MV-4-11 (cell line): Measurements from ENCODE around the gene VAPB.

ENCODE experiments used
- DNase-seq: peaks from one replicate; lab custom pipeline; 2025; lab: John Stamatoyannopoulos, UW

Gene VAPB

GRCh38 chr20:58483051-58483450, 94.0 kb downstream of the VAPB start:
- no peak for DNase-seq

GRCh38 chr20:58483470-58483869, 94.4 kb downstream of the VAPB start:
- DNase-seq, result no peak

GRCh38 chr20:58485393-58485792, 96.4 kb downstream of the VAPB start:
- DNase-seq, result no peak

DNA sequence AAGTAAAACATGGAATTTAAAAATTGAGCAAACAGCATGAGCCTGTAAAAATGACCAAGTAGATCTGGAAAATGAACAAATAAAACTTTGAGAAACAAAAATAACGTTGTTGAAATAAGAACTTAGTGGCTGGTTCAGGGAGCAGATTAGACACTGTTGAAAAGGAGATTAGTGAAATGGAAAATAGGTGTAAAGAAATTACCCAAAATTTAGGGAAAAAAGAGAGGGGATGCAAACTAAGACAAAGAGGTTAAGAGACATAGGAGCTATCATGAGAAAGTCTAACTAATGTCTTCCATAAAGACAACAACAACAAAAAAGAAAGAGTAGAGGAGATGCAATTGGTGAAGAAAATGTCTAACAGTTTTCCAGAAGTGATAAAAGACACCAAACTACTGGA, 97.2 kb downstream of the VAPB start:
- DNase-seq, result no peak

DNA sequence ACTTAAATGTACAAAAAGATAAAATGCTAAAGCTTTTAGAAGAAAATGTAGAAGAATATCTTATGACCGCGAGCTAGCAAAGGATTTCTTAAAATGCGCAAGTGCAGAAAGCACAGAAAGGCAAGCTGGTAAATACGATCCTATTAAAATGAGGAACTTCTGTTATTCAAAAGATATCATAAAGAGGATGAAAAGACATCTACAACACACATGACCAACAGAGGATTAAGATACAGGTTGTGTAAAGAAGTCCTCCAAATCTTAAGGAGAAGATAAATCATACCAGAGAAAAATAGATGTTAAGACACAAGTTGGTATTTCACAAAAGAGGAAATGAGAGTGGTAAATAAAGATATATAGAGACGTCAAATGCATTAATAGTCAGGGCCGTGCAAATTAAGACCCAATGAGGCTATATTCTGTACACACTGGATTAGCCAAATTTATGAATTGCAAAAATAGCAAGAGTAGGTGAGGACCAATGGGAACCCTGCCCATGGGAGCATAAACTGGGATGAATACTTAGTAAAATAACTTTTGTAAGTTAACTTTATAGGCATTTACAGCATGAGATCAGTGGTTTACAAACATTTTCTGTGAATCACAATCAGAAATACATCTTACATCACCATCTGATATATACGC, 103.2 kb downstream of the VAPB start:
- DNase-seq, result peak; percentile 50

DNA sequence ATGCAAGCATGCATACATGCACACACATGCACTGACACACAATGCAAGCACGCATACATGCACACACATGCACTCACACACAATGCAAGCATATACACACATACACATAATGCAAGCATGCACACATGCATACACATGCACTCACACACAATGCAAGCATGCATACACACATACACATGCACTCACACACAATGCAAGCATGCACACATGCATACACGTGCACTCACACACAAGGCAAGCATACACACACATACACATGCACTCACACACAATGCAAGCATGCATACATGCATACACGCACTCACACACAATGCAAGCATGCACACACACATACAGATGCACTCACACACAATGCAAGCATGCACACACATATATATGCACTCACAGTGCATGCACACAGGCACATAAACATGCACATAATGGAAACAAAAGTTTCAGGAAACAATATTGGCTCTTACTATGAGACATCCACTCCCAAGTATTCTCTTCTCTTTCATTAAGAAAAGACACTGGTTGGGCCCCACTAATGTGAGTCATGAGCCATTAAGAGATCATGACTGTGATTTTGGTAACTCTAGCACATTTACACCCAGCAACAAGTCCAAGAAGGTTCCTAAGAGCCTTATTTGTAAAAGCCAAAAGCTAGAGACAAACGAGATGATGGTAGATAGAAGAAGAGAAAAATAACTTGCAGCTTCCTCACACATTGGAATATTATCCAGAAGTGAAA, 103.9 kb downstream of the VAPB start:
- no peak for DNase-seq

DNA sequence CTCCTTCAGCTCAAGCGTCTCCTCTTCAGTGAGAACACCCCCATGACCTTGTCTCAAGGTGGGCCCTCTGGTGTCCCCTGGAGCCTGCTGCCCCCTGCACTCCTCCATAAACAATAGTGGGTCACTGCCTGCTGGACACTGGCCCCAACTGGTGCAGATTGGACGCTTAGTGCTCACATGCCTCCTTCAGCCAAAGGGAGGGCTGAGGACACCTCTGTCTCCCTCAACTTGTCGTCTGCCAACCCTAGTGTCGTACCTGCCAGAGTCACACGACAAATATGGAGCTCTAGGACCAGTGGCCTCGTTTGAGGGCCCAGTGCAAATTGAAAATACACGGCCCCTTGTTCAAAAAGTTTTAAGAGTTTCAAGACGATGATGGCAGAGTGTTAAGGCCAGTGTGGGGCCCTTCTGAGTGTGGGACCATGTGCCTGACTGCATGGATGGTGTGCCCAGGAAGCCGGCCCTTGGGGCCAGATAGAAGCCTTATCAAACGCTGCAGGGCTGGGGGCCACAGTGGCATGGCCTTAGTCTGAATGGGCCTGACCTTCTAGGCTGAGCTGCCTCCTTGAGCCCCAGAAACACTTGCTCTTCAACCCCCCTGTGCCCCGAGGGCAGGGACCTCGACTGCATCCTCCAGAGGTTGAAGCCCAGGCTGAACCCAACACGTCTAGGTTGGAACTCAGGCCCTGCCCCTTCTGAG, 106.0 kb downstream of the VAPB start:
- no peak for DNase-seq

GRCh38 chr20:58495623-58496428, 106.8 kb downstream of the VAPB start:
- no peak for DNase-seq

DNA sequence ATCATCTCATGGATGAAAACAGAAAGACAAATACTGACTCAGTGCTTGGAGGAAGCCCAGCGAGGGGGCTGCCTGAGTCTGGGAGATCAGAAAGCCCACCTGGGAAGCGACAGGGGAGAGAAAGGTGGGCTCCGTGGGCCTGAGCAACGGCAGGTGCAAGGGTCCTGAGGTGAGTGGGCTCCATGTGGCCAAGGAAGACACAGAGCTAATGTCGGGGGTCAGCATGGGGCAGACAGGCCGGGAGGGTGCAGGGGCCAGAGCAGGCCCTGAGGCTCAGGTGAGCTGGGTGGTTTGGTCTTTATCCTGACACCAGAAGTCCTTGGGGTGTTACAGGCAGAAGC, 107.4 kb downstream of the VAPB start:
- no peak for DNase-seq

- DNase-seq, result no peak
These were observed 108.1 kb downstream of the VAPB start for GRCh38 chr20:58497076-58497641.

DNA sequence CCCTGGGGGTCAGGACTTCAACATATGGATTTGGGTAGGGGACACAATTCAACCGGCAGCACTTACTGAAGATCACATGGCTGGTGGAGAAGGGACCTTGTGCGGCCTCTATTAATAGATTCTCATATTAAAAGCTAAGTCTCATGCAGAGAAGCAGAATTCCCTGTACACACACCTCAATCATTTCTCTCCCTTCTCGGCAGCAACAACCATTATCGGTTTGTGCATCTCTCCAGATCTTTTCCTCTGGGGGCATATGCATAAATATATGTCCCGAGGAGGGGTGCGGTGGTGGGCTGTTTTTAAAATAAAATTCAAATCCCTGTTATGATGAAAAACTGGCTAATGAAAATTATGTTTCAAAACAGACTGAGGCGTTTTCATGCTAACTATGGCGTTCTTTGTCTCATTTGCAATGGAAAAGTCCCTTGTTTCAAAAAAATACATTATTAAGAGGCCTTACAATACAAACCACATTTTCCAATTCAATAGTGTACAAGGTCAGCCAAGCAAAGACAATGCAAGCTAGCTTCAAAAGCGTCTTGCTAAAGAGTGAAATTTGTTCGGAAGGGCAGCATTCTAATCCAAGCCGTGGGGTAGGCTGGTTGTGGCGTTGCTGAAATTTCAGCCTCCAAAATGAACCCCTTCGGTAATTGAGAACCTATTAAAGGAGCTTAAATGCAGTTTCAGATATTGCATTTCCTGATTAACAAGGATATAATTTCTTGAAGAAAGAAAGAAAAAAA, 108.9 kb downstream of the VAPB start:
- DNase-seq, result no peak

DNA sequence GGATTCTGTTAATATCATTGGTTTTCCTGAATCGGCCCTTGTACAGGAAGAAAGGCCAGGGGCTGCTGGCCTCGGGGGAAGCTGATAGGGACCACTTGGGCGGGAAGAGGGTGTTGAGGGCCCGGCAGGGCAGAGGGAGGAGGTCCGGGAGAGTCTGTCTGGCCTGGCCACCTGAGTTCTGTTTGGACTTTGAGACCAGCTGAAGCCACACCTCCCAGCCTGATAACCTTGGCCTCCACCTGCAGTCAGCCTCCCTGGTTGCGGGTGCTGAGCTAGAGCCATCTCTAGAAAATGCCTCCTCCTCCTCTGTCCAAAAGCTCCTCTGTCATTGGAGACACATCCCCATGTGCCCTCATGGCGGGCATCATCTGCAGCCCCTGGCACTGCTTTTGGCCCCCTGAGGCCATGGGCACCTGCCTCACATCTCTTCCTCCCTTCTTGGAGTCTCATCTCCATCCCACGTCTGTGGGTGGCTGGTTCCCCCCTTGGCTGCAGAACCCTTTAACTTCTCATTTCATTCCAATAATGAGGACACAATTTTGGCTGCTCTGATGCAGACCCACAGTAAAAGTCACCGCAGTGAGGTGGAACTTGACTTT, 109.5 kb downstream of the VAPB start:
- DNase-seq, result no peak

- no peak for DNase-seq
These were observed 111.2 kb downstream of the VAPB start for GRCh38 chr20:58500256-58500655.
